Mesendoderm (in vitro differentiated cells): ENCODE measurements around the gene CCDC127.
"Not testable (repeated sequence)": the region's sequence is repeated elsewhere in the genome, so short reads cannot be mapped to it uniquely, and the experiment has no call there.

Experiments
- DNase-seq: peaks from one replicate; pipeline ENCODE4 v3.0.0; 2013
- H2AK5ac ChIP-seq: 2 replicates; pipeline ENCODE4 v1.6.1; 2013; ENCODE audit warnings: low read length, inconsistent platforms
- H2BK120ac ChIP-seq: 2 replicates; pipeline ENCODE4 v1.6.1; 2013; ENCODE audit warnings: low read depth, mild to moderate bottlenecking, low read length, moderate library complexity, mixed read lengths
- H2BK15ac ChIP-seq: replicated peaks from 2 replicates; pipeline ENCODE4 v1.6.1; 2013; ENCODE audit warnings: low read depth, mild to moderate bottlenecking, moderate library complexity
- H2BK5ac ChIP-seq: 2 replicates; pipeline ENCODE4 v1.6.1; 2013; ENCODE audit warnings: low read length, inconsistent platforms
- H3K18ac ChIP-seq: 2 replicates; pipeline ENCODE4 v1.6.1; 2013; ENCODE audit warnings: mild to moderate bottlenecking, low read length, mixed read lengths
- H3K23ac ChIP-seq: one replicate; pipeline ENCODE4 v1.6.1; 2013; ENCODE audit warnings: low read length
- H3K27ac ChIP-seq: 2 replicates; pipeline ENCODE4 v1.5.1; 2013; ENCODE audit warnings: low read depth, mild to moderate bottlenecking, inconsistent platforms, low read length, moderate library complexity
- H3K27me3 ChIP-seq: 2 replicates; pipeline ENCODE4 v1.6.1; 2013; ENCODE audit warnings: low read length, control low read depth, mild to moderate bottlenecking, inconsistent platforms; ENCODE audit not compliant: insufficient read depth, poor library complexity
- H3K36me3 ChIP-seq: 2 replicates; pipeline ENCODE4 v1.6.1; 2013; ENCODE audit warnings: low read length, inconsistent platforms; ENCODE audit not compliant: control insufficient read depth, insufficient read depth
- H3K4ac ChIP-seq: one replicate; pipeline ENCODE4 v1.6.1; 2013; ENCODE audit warnings: low read depth, mild to moderate bottlenecking, low read length, moderate library complexity
- H3K4me1 ChIP-seq: 2 replicates; pipeline ENCODE4 v1.6.1; 2013; ENCODE audit warnings: low read depth, low read length, inconsistent platforms; ENCODE audit not compliant: control insufficient read depth
- H3K4me2 ChIP-seq: 2 replicates; pipeline ENCODE4 v1.6.1; 2013; ENCODE audit warnings: low read length
- H3K4me3 ChIP-seq: 2 replicates; pipeline ENCODE4 v1.5.1; 2013; ENCODE audit warnings: mild to moderate bottlenecking, low read length
- H3K56ac ChIP-seq: one replicate; pipeline ENCODE4 v1.6.1; 2013; ENCODE audit warnings: low read length
- H3K79me1 ChIP-seq: 2 replicates; pipeline ENCODE4 v1.6.1; 2013; ENCODE audit warnings: low read length, inconsistent platforms
- H3K79me2 ChIP-seq: 2 replicates; pipeline ENCODE4 v1.6.1; 2013; ENCODE audit warnings: mild to moderate bottlenecking, low read length; ENCODE audit not compliant: control insufficient read depth, insufficient read depth
- H3K9ac ChIP-seq: 2 replicates; pipeline ENCODE4 v1.6.1; 2013; ENCODE audit warnings: low read length, inconsistent platforms
- H4K5ac ChIP-seq: one replicate; pipeline ENCODE4 v1.6.1; 2013; ENCODE audit warnings: low read length
- H4K8ac ChIP-seq: one replicate; pipeline ENCODE4 v1.6.1; 2013; ENCODE audit warnings: low read depth, mild to moderate bottlenecking, control low read depth, low read length, moderate library complexity
- WGBS: extraction: QIAGEN DNeasy Blood & Tissue Kit; methylation state at CpG from one replicate; pipeline ENCODE4 v1.1.7; 2013; ENCODE audit warnings: low lambda C conversion rate, missing lambda C conversion rate; ENCODE audit not compliant: insufficient coverage; ENCODE audit errors: extremely low coverage; 5-methylcytosine and 5-hydroxymethylcytosine counted together

The CCDC127 gene

GRCh38 chr5:257148-257547 is 39.2 kb upstream of the CCDC127 start:
- DNase-seq = no peak
- no peak overlapping the region for H3K56ac ChIP-seq
- peaks cover 6% of the 10 kb centered on the region for H3K36me3 ChIP-seq

DNA sequence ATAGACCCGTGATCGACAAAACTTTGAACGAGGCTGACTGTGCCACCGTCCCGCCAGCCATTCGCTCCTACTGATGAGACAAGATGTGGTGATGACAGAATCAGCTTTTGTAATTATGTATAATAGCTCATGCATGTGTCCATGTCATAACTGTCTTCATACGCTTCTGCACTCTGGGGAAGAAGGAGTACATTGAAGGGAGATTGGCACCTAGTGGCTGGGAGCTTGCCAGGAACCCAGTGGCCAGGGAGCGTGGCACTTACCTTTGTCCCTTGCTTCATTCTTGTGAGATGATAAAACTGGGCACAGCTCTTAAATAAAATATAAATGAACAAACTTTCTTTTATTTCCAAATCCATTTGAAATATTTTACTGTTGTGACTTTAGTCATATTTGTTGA is 38.4 kb upstream of the CCDC127 start:
- WGBS = no CpG with 5 or more reads among the region's 8 CpGs
- not testable (repeated sequence) for H3K9ac ChIP-seq, H4K8ac ChIP-seq, H3K36me3 ChIP-seq, H2AK5ac ChIP-seq, DNase-seq, H3K27ac ChIP-seq, H3K4ac ChIP-seq, H3K4me1 ChIP-seq, H3K23ac ChIP-seq, H3K79me2 ChIP-seq, H4K5ac ChIP-seq, H3K56ac ChIP-seq, H3K18ac ChIP-seq, H3K4me3 ChIP-seq, H2BK15ac ChIP-seq, H3K79me1 ChIP-seq, H3K27me3 ChIP-seq, H2BK5ac ChIP-seq, H3K4me2 ChIP-seq, H2BK120ac ChIP-seq

More at GRCh38 chr5:257148-257547, 39.2 kb upstream of the CCDC127 start:
- Histone ChIP-seq H4K8ac (no peak overlapping the region), H3K9ac (no peak overlapping the region), H3K4ac (no peak overlapping the region), H2BK5ac (no peak overlapping the region), H3K4me1 (no peaks in the 10 kb centered on the region), H3K79me2 (no peaks in the 10 kb centered on the region), H3K4me2 (no peak overlapping the region), H2BK120ac (no peak overlapping the region), H4K5ac (no peak overlapping the region), H3K18ac (no peak overlapping the region), H3K79me1 (no peaks in the 10 kb centered on the region), H2AK5ac (no peak overlapping the region), H3K27me3 (no peaks in the 10 kb centered on the region), H3K27ac (no peak overlapping the region), H3K4me3 (no peak overlapping the region), H3K23ac (no peak overlapping the region), H2BK15ac (no peak overlapping the region)
- no CpG with 5 or more reads among the region's 13 CpGs for WGBS

DNA sequence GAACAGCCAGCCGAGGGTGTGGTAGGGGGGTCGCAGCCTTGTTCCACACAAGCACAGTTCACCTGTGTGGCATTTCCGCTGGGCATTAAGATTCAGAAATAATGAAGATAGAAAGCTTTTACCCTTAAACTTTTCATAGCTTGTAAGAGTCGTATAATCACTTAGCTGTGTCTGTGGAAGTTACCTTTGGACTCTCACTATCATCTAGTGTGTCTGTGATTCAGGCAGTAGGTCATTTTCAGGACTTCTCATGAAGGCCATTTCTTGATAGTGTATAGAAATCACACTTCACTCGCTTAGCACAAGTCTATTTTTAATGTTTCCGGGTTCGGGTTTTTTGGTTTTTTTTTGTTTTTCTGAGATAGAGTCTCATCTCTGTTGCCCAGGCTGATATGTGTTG is 37.2 kb upstream of the CCDC127 start:
- H3K9ac ChIP-seq, H3K4me3 ChIP-seq, H3K79me2 ChIP-seq, H3K18ac ChIP-seq, H3K4ac ChIP-seq, H3K27ac ChIP-seq, H3K36me3 ChIP-seq, H4K8ac ChIP-seq, DNase-seq, H2AK5ac ChIP-seq, H2BK120ac ChIP-seq, H3K23ac ChIP-seq, H3K4me2 ChIP-seq, H3K4me1 ChIP-seq, H2BK5ac ChIP-seq, H3K27me3 ChIP-seq, H2BK15ac ChIP-seq, H3K79me1 ChIP-seq, H4K5ac ChIP-seq, H3K56ac ChIP-seq: not testable (repeated sequence)
- no CpG with 5 or more reads among the region's 7 CpGs for WGBS

DNA sequence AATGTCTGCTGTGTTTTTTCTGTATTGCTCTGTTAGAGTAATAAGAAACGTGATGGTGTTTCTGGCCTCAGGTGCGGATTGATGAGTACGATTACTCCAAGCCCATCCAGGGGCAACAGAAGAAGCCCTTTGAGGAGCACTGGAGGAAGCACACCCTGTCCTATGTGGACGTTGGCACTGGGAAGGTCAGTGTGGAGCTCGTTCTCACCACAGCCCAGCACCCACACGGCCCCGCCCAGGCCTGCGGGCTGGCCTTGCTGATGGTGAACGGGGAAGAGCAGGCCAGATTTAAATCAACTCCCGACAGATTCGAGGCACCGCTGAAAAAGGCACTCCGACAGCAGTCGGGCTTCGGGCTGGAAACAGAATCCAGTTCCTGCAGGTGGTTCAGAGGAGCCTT is 36.4 kb upstream of the CCDC127 start:
- H2BK120ac ChIP-seq, H3K4me2 ChIP-seq, H3K79me2 ChIP-seq, H2BK5ac ChIP-seq, H3K4me3 ChIP-seq, H3K56ac ChIP-seq, H2BK15ac ChIP-seq, H3K27me3 ChIP-seq, H3K4me1 ChIP-seq, H3K18ac ChIP-seq, H3K23ac ChIP-seq, H3K4ac ChIP-seq, H3K27ac ChIP-seq, H4K8ac ChIP-seq, H3K36me3 ChIP-seq, DNase-seq, H4K5ac ChIP-seq, H2AK5ac ChIP-seq, H3K79me1 ChIP-seq, H3K9ac ChIP-seq: not testable (repeated sequence)
- WGBS = no CpG with 5 or more reads among the region's 15 CpGs

GRCh38 chr5:252546-252945 is 34.6 kb upstream of the CCDC127 start:
- no CpG with 5 or more reads among the region's 10 CpGs for WGBS
- Histone ChIP-seq H3K23ac (no peak overlapping the region), H3K4me1 (no peaks in the 10 kb centered on the region), H3K4ac (no peak overlapping the region), H2AK5ac (no peak overlapping the region), H2BK5ac (no peak overlapping the region), H3K27me3 (no peaks in the 10 kb centered on the region), H3K56ac (no peak overlapping the region), H4K5ac (no peak overlapping the region), H2BK15ac (no peak overlapping the region), H3K18ac (no peak overlapping the region), H3K9ac (no peak overlapping the region), H3K36me3 (peaks cover 5% of the 10 kb centered on the region), H3K4me2 (no peak overlapping the region), H3K79me2 (no peaks in the 10 kb centered on the region), H2BK120ac (no peak overlapping the region), H4K8ac (no peak overlapping the region), H3K27ac (no peak overlapping the region), H3K79me1 (no peaks in the 10 kb centered on the region), H3K4me3 (no peak overlapping the region)
- no peak for DNase-seq

GRCh38 chr5:251975-252374 is 34.0 kb upstream of the CCDC127 start:
- not testable (repeated sequence) for H3K56ac ChIP-seq, H3K4me3 ChIP-seq, H3K79me2 ChIP-seq, H3K9ac ChIP-seq, H2BK120ac ChIP-seq, H3K27me3 ChIP-seq, H2BK5ac ChIP-seq, DNase-seq, H3K4me1 ChIP-seq, H3K4ac ChIP-seq, H3K18ac ChIP-seq, H3K27ac ChIP-seq, H4K8ac ChIP-seq, H3K4me2 ChIP-seq, H3K79me1 ChIP-seq, H2AK5ac ChIP-seq, H3K36me3 ChIP-seq, H4K5ac ChIP-seq, H2BK15ac ChIP-seq, H3K23ac ChIP-seq
- WGBS = no CpG with 5 or more reads among the region's 11 CpGs
